ENCODE data around the gene VAPA. TPM values are rescaled to one million over a fixed set of nuclear protein-coding genes. Genes with fewer than 3 reads are reported as not detected.

VAPA gene
- total and polyA plus RNA-seq, 12 donors: 33.2 to 269 (median 219) TPM

GRCh38 chr18:9925795-9926194 lies 12.0 kb downstream of the VAPA start:
- H3K27ac ChIP-seq: peak overlapping the region in 3 of 10 donors; percentile 29 to 46 (median 36)
- H3K4me1 ChIP-seq: peaks cover 6 to 100% (median 98%) of the 10 kb centered on the region in 9 donors
- no peak overlapping the region for H3K4me3 ChIP-seq
- H3K27me3 ChIP-seq: no peaks in the 10 kb centered on the region
- no peak for TF ChIP-seq CTCF (IDR thresholded peaks at IDR 0.05)
- H3K9me3 ChIP-seq: no peaks in the 10 kb centered on the region
- ATAC-seq (no peak), DNase-seq (no peak)
- no peaks in the 10 kb centered on the region for H3K36me3 ChIP-seq
- intact Hi-C loops (cut with DNase I): loop anchor here in 1 of 10 donors (5.0 to 10.0 kb wide), 2 partner anchors 103 to 221 kb away; partner anchors contain the start of gene RAB31
- 80 to 82% methylated on average over 4 of the region's 4 CpGs for WGBS, 2 donors

DNA sequence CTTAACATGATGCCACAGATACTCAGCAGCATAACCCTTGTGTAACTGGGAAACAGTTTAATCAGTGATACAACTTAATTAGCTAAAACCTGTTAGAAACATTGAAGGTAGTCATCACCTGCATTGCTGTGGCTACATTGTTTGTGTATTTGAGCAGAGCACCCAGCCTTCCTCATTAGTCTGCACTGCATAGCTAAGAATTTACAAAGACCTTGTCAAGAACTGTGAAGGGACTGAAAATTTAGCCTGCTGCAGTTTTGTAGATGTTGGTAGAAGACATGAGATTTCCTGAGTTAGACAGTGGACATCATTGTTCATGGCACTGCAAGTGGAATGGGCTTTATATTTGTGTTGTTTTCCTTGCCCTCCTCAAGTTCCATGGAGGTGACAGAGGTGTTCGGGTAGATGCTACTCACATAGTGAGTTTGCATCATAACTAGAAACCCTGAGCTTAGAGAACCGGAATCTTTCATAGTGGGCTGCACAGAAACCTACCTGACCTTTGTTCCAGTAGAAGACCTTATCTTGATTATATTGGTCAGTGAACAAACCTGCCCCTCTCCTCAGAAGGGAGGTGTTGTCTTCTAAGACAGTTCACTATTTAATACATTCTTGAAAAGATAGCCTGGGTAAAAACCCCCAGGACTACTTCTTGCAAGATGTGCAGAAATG lies 12.5 kb downstream of the VAPA start:
- peak overlapping the region in 3 of 10 donors; percentile 29 to 46 (median 36) for H3K27ac ChIP-seq
- no peak for TF ChIP-seq CTCF (IDR thresholded peaks at IDR 0.05)

GRCh38 chr18:9926977-9927376 lies 13.2 kb downstream of the VAPA start:
- Histone ChIP-seq H3K9me3 (no peaks in the 10 kb centered on the region), H3K27ac (peak overlapping the region in 2 of 10 donors; percentile 6 to 46), H3K27me3 (no peaks in the 10 kb centered on the region), H3K4me3 (no peak overlapping the region), H3K36me3 (peaks cover 0 to 5% (median 0%) of the 10 kb centered on the region in 9 donors), H3K4me1 (peaks cover 6 to 100% (median 98%) of the 10 kb centered on the region in 9 donors)
- DNase-seq: no peak
- 23 to 38% methylated on average over 1 of the region's 1 CpG for WGBS, 2 donors
- ATAC-seq: no peak
- TF ChIP-seq CTCF (IDR thresholded peaks at IDR 0.05): no peak
- intact Hi-C loops (cut with DNase I): loop anchor here in 1 of 10 donors (5.0 to 10.0 kb wide), 2 partner anchors 105 to 222 kb away; partner anchors contain the start of gene RAB31

More for the DNA sequence above, 12.5 kb downstream of the VAPA start:
- H3K27me3 ChIP-seq: no peaks in the 10 kb centered on the region
- ATAC-seq (peak in 3 of 8 donors; percentile 10 to 53 (median 20)), DNase-seq (no peak)
- H3K36me3 ChIP-seq: no peaks in the 10 kb centered on the region
- H3K4me1 ChIP-seq: peaks cover 6 to 100% (median 98%) of the 10 kb centered on the region in 9 donors
- H3K4me3 ChIP-seq: no peak overlapping the region
- H3K9me3 ChIP-seq: no peaks in the 10 kb centered on the region
- 84 to 87% methylated on average over 2 of the region's 2 CpGs for WGBS, 2 donors
- intact Hi-C loops (cut with DNase I): loop anchor here in 1 of 10 donors (5.0 to 10.0 kb wide), 2 partner anchors 104 to 222 kb away; partner anchors contain the start of gene RAB31

- no peak for TF ChIP-seq CTCF (IDR thresholded peaks at IDR 0.05)
- 48 to 56% methylated on average over 2 of the region's 2 CpGs for WGBS, 2 donors
- Histone ChIP-seq H3K4me3 (no peak overlapping the region), H3K9me3 (no peaks in the 10 kb centered on the region), H3K36me3 (peaks cover 0 to 10% (median under 1%) of the 10 kb centered on the region in 9 donors), H3K27ac (peak overlapping the region in 2 of 10 donors; percentile 6 to 46), H3K27me3 (no peaks in the 10 kb centered on the region), H3K4me1 (peaks cover 6 to 100% (median 98%) of the 10 kb centered on the region in 9 donors)
- intact Hi-C loops (cut with DNase I): loop anchor here in 1 of 10 donors (5.0 to 10.0 kb wide), 2 partner anchors 105 to 223 kb away; partner anchors contain the start of gene RAB31
- DNase-seq: no peak
- no peak for ATAC-seq
These were observed 13.7 kb downstream of the VAPA start for GRCh38 chr18:9927392-9928063.
